ENCODE results near the gene PBLD.

- no peak for TF ChIP-seq CTCF (IDR thresholded peaks at IDR 0.05 in 4 of 5, conservative IDR thresholded peaks at IDR 0.05 in 1 of 5)
- TF ChIP-seq POLR2A (IDR thresholded peaks at IDR 0.05) = no peak
Measured at GRCh38 chr10:68305854-68306253, 26.9 kb downstream of the PBLD start.

All from gastrocnemius medialis (tissue), 4 donors.